Measurements from ENCODE around the gene TFIP11. TPM values are rescaled to one million over a fixed set of nuclear protein-coding genes. Genes with fewer than 3 reads are reported as not detected.

The TFIP11 gene
- 41.1 and 42.6 TPM in 2 replicates for total RNA-seq (2014; rRNA removed; shearing (Covaris generic))
- polyA plus RNA-seq (2015; cell fraction: cytosol; rRNA removed): 23.7 and 24.3 TPM in 2 replicates
- polyA plus RNA-seq (2015; cell fraction: nucleus; rRNA removed): 96.8 and 123 TPM in 2 replicates

DNA sequence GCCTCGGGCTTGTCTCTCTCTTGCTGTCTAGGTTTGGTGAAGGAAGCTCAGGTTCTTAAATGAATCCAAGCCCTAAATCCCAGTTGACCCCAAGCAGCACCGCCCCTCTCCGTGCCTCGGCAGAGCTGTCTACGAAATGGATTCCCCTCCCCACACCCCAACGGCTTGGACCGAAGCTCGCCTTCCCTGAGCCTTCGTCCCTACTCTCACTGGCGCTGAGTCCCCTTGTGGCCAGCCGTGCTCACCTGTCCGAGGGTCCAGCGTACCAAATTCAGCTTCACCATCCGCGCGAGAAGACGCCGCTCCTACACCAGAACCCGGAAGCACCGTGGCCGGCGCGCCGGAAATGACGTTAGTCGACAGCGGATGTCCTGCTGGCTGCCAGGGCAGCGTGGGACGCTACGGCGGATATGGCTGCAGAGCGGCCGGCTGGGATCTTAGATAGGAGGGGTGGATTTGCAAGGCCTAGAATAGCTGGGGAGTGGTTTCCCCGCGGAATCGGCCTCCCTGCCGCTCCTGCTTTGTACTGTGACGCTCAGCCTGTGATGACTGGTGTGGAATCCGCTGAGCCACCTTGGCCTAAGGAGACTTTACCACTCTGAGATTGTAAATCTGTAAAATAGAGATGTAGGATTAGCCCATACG, at the start of gene TFIP11:
TFIP11 (minus strand) TSS at position 325 of the 645 bp plus-strand sequence. CDS start 2,201 bp downstream, outside the sequence.
- in situ Hi-C loops (cut with HindIII; ENCODE audit: low pct_unique_long_range_greater_than_20kb, low sequenced_read_pairs): no loop called here
- peak; percentile 94 for DNase-seq (ENCODE audit: low read depth, low spot score)

- no peak for DNase-seq (ENCODE audit: low read depth, low spot score)
- in situ Hi-C loops (cut with HindIII; ENCODE audit: low pct_unique_long_range_greater_than_20kb, low sequenced_read_pairs): no loop called here
These were observed 49.6 kb upstream of the TFIP11 start for GRCh38 chr22:26561756-26562417.

DNA sequence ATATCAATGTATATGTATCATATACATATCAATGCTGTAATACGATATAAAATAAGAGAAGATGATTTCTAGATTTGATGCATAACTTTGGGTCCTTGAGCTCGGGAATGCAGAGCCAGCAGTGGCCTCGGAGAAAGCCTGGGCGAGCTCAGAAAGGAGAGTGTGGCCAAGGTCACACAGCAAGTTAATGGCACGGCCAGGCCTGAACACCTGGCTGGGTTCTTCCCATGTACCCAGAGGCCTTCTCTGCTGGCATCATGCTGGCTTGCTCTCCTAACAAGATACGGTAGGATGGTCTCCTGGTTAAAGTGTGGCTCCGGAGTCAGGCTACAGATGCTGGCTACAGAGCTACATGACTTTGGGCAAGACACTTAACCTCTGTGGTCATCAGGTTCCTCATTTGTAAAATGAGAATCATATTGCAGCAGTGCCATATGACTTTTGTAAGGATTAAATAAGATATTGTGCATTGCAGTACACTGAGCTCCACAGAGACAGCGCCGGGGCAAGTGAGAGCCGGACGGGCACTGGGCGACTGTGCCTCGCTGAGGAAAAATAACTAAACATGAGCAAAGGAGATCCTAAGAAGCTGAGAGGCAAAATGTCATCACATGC, 47.8 kb upstream of the TFIP11 start:
- no peak for DNase-seq (ENCODE audit: low read depth, low spot score)
- in situ Hi-C loops (cut with HindIII; ENCODE audit: low pct_unique_long_range_greater_than_20kb, low sequenced_read_pairs): no loop called here

DNA sequence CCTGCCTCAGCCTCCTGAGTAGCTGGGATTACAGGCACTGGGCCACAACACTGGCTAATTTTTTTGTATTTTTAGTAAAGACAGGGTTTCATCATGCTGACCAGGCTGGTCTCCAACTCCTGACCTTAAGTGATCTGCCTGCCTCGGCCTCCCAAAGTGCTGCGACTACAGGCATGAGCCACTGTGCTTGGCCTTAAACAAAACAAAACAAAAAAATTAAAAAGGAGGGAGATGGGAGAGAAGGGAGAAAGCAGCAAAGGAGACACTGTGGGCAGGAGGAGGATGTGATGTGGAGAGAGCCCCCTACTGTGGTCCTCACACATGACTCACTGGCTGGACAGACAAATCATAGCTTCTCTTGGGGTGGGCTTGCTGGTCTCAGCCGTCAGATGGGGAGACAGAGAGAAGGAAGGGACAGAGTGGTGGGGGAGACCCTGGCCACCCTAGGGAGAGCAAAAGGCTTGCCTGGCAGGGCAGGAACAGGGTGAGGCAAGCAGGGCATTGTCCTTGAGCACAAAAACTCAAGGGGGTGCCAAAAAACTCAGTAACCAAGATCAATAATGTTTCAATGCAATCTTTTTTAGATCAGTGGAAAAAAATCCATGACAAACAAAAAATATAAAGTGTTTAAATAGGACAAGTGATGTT, 46.1 kb upstream of the TFIP11 start:
- no peak for DNase-seq (ENCODE audit: low read depth, low spot score)
- in situ Hi-C loops (cut with HindIII; ENCODE audit: low pct_unique_long_range_greater_than_20kb, low sequenced_read_pairs): no loop called here

- in situ Hi-C loops (cut with HindIII; ENCODE audit: low pct_unique_long_range_greater_than_20kb, low sequenced_read_pairs): no loop called here
These were observed 44.6 kb upstream of the TFIP11 start for GRCh38 chr22:26556904-26557303.

DNA sequence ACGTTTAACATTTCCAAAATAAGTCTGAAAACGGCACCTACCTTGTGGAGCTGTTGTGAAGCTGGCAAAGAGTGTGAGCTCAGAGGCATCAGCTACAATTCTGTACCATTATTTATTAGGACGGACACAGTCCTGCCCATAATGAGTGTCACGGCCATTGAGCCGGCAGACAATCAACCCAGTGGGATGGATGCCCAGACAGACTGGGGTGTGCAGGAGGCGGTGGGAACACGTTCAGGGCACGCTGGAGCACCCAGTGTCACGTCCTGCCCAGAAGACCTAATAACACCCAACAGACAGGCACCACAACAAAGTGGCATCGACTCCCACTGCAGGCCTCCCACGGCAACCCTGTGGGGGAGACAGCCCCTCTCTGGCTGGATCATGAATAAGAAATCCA, 43.2 kb upstream of the TFIP11 start:
- no peak for DNase-seq (ENCODE audit: low read depth, low spot score)
- in situ Hi-C loops (cut with HindIII; ENCODE audit: low pct_unique_long_range_greater_than_20kb, low sequenced_read_pairs): no loop called here

More at GRCh38 chr22:26556904-26557303, 44.6 kb upstream of the TFIP11 start:
- no peak for DNase-seq (ENCODE audit: low read depth, low spot score)

DNA sequence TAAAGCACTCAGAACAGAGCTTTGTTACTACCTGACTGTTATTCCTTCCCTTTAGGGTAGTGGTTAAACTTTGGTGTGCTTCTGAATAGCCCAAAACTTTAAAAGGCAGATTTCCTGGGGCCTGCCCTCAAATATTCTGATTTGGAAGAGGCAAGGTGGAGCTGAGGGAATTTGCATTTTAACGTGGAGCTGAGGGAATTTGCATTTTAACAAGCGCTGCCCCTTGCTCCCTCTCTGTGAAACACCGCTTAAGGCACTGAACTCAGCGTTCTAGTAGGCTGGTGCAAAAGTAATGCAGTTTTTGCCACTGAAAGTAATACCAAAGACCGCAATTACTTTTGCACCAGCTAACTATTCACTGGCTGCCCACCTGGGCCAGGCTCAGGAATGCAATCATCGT, 42.7 kb upstream of the TFIP11 start:
- DNase-seq (ENCODE audit: low read depth, low spot score): no peak
- in situ Hi-C loops (cut with HindIII; ENCODE audit: low pct_unique_long_range_greater_than_20kb, low sequenced_read_pairs): no loop called here

GRCh38 chr22:26553056-26553752, 40.9 kb upstream of the TFIP11 start:
- peak; percentile 73 for DNase-seq (ENCODE audit: low read depth, low spot score)
- in situ Hi-C loops (cut with HindIII; ENCODE audit: low pct_unique_long_range_greater_than_20kb, low sequenced_read_pairs): no loop called here

DNA sequence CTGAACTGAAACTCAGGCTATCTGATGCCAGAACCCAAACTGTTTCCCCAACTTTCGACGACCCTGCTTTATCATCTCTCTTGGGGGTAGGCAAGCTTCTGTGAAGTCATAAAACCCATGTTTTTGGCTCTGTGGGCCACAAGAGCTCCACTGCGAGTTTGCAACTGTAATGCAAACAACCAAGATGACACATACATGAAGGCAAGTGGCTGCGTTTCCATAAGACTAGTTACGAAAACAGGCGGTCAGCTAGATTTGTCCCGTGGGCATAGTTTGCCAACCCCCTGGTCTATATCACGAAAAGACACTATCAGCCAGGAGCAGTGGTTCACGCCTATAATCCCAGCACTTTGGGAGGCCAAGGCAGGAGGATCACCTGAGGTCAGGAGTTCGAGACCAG, 40.2 kb upstream of the TFIP11 start:
- in situ Hi-C loops (cut with HindIII; ENCODE audit: low pct_unique_long_range_greater_than_20kb, low sequenced_read_pairs): no loop called here
- DNase-seq (ENCODE audit: low read depth, low spot score): no peak

- no peak for DNase-seq (ENCODE audit: low read depth, low spot score)
- in situ Hi-C loops (cut with HindIII; ENCODE audit: low pct_unique_long_range_greater_than_20kb, low sequenced_read_pairs): no loop called here
These were observed 39.3 kb upstream of the TFIP11 start for GRCh38 chr22:26551568-26551967.

- in situ Hi-C loops (cut with HindIII; ENCODE audit: low pct_unique_long_range_greater_than_20kb, low sequenced_read_pairs): no loop called here
- DNase-seq (ENCODE audit: low read depth, low spot score): no peak
These were observed 38.3 kb upstream of the TFIP11 start for GRCh38 chr22:26550498-26551033.

GRCh38 chr22:26549902-26550497, 37.7 kb upstream of the TFIP11 start:
- in situ Hi-C loops (cut with HindIII; ENCODE audit: low pct_unique_long_range_greater_than_20kb, low sequenced_read_pairs): no loop called here
- no peak for DNase-seq (ENCODE audit: low read depth, low spot score)

GRCh38 chr22:26548984-26549383, 36.7 kb upstream of the TFIP11 start:
- in situ Hi-C loops (cut with HindIII; ENCODE audit: low pct_unique_long_range_greater_than_20kb, low sequenced_read_pairs): no loop called here
- no peak for DNase-seq (ENCODE audit: low read depth, low spot score)

DNA sequence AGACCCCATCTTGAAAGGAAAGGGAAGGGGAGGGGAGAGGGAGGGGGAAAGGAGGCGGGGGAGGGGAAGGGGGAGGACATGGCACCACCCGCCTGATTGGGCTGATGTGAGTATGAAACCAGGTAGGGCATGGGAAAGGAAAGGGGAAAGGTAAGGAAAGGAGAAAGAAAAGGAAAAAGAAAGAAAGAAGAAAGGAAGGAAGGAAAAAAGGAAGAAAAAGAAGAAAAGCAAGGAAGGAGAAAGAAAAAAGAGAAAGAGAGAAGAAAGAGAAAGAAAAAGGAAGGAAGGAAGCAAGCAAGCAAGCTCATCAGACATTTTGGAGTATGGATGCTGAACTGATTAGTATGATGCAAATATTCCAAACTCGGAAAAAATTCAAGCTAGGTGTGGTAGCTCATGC, 36.0 kb upstream of the TFIP11 start:
- no peak for DNase-seq (ENCODE audit: low read depth, low spot score)
- in situ Hi-C loops (cut with HindIII; ENCODE audit: low pct_unique_long_range_greater_than_20kb, low sequenced_read_pairs): no loop called here

DNA sequence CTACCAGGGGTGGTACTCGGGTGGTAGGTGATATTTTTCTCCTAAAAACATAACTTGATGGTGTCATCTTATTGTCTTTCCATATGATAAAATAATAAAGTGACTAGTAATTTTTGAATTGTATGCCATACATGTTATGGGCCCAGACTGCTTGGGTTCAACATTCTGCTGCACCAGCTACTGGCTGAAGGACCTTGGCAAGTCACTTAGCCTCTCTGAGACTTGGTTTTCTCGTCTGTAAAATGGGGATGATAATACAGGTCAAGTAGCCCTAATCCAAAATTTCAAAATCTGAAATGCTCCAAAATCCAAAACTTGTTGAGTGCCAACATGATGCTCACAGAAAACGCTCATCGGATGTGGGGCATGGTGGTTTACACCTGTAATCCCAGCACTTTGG, 35.6 kb upstream of the TFIP11 start:
- no peak for DNase-seq (ENCODE audit: low read depth, low spot score)
- in situ Hi-C loops (cut with HindIII; ENCODE audit: low pct_unique_long_range_greater_than_20kb, low sequenced_read_pairs): no loop called here

DNA sequence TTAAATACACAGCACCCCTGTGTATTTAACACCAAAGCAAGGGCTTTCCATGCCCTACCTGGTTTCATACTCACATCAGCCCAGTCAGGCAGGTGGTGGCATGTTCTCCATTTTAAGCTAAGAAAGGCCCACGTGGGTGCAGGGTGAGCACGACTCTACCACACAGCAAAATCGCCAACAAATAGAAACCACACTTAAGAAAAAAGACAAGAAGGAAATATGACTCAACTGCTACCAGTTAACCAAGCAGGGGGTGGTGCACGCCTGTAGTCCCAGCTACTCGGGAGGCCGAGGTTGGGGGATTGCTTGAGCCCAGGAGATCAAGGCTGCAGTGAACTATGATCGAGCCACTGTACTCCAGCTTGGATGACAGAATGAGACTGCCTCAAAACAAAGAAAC, 35.2 kb upstream of the TFIP11 start:
- in situ Hi-C loops (cut with HindIII; ENCODE audit: low pct_unique_long_range_greater_than_20kb, low sequenced_read_pairs): no loop called here
- no peak for DNase-seq (ENCODE audit: low read depth, low spot score)

DNA sequence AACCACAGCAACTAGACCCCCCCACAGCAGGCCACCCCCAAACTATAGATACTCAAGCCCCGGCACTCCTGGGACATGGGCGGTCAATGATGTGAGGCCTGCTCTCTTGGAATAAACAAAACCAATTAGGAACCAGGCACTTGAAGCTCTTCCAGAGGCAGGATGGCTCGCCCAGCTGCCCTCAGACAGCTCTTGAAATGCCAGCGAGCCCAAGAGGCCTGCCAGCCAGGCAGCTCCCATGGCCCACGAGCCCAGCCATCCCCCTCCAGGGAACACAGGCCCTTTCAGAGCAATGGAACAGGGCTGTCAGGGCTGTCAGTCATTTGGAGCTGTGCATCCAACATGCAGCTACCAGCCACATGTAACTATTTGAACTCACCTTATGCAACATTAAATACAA, 34.0 kb upstream of the TFIP11 start:
- DNase-seq (ENCODE audit: low read depth, low spot score): no peak
- in situ Hi-C loops (cut with HindIII; ENCODE audit: low pct_unique_long_range_greater_than_20kb, low sequenced_read_pairs): no loop called here

Measured in SK-MEL-5 (cell line).